NT2/D1 (cell line): ENCODE results near the gene JOSD2.

Experiments
- SUZ12 ChIP-seq: IDR thresholded peaks from 2 replicates; pipeline ENCODE4 v1.6.1; 2011; ENCODE audit not compliant: insufficient read length, insufficient read depth; ENCODE audit errors: extremely low read depth
- ZNF274 ChIP-seq: IDR thresholded peaks from 2 replicates; pipeline ENCODE4 v1.6.1; 2011; ENCODE audit warnings: mild to moderate bottlenecking, low read depth, low read length

DNA sequence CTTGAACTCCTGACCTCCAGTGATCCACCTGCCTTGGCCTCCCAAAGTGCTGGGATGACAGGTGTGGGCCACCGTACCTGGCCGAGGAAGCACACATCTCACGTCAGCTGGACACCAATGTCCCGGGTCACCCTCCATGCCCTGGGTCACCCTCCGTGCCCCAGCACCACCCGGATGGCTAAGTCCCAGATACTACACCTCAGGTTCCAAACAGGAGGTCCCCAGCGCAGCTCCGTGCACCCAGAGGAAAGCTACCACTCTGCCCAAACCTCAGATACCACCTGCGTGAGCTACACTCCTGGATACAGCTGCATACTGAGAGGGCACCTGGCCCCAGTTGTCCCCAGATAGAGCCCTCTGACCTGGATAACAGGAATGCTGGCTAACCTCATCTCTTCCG, 43.2 kb upstream of the JOSD2 start:
- TF ChIP-seq SUZ12 (no peak), ZNF274 (no peak)
